ENCODE data around the gene C9orf50.
"Not testable (repeated sequence)": the region's sequence is repeated elsewhere in the genome, so short reads cannot be mapped to it uniquely, and the experiment has no call there.

C9orf50 gene

DNA sequence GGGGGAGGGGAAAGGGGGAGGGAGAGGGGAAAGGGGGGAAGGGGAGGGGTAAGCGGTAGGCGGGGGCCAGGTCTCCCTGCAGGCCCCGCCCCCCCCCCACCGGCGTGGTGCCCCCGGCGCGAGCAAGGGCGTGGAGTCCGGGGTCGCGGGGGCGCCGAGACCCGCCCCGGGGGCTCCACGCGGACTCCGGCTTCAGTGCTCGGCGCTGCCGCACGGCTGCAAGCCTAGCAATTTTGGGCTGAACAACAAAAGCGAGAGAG, 10.8 kb downstream of the C9orf50 start:
- no peak for DNase-seq

DNA sequence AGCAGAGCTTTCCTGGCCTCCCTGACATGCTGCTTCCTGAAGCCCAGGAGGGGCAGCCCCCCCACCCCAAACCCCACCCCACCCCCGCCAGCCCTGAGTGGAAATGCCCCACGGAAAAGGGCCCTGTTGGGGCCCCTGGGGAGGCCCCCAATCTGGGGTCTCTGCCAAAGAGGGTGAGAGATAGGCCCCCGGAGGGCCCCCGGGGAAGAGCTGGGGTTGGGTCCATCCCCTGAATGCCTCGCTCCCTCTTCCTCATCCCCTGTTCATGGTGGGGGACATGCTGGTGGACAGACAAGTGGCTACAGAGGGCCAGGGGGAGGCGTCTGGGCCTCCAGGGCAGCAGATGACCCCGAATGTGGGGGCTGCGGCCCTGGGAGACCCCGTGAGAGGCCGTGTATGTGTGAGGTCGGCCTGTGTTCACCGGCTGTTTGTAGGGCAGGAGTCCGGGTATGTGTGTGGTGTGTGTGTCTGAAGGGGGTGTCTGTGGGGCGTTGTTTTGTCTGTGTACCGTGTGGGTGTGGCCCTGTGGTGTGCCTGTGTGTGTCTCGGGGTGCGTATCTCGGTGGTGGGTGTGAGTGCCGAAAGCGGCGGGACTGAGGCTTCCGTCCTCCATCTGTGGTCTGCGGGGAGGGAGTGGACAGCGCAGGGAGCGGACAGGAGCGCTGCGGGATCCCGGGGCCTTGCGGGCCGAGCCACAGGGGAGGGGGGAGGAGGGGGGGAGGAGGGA, 11.3 kb downstream of the C9orf50 start:
- no peak for DNase-seq

DNA sequence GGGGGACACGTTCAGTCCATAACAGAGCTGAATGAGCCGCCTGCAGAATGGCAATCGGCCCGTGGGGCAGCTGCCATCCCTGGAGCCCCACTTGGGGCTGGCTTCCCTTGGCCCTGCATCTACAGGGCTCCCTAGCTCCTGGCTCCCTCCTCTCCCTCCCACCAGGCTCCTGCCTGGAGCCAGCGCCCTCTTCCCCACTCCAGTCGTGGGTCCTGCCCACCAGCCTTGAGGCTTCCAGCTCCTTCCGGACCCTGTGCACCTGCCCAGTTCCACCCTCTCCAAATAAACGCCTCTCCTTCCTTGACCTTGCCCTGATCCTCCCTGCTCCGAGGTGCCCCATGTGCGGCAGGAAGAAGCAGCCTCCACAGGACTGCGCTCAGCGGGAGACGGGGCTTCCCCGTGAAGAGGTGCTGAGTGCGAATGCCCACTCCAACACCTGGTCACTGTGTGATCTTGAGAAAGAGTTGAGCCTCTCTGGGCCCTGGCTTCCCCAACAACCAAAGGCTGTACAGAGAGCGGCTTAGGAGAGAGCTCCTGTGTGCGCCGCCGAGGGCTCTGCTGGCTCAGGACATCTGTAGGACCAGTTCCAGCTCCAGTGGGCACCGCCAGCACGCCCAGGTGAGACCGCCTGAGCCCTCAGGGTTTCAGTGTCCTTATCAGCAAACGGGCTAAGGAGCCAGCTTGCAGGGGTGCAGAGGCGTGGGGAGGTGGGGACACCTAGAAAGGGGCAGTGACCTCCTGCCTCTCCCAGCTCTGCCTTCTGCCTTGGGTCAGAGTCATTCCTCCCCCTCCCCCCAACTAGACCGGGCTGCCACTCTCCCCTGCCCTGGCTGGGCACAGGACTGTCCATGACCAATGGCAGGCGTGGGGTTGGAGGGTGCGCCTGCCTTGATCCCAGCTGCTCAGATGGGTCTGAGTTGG, 12.1 kb downstream of the C9orf50 start:
- no peak for DNase-seq

DNA sequence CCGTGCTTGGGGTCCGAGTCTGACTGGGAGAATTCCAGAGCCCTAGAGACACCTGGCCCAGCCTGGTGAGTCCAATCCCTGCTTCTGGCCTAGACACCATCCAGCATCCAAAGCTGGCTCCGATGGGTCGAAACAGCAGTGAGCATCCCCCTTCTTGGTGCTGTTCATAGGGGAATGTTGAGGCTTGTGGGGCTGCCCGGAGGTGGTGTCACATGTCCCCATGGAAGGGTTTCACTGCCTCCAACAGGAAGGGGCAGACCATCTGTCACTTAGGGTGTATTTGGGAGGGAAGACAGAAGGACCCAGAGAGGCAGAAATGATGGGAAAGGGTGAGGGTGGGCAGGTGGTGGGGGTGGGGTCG, 13.9 kb downstream of the C9orf50 start:
- no peak for DNase-seq

DNA sequence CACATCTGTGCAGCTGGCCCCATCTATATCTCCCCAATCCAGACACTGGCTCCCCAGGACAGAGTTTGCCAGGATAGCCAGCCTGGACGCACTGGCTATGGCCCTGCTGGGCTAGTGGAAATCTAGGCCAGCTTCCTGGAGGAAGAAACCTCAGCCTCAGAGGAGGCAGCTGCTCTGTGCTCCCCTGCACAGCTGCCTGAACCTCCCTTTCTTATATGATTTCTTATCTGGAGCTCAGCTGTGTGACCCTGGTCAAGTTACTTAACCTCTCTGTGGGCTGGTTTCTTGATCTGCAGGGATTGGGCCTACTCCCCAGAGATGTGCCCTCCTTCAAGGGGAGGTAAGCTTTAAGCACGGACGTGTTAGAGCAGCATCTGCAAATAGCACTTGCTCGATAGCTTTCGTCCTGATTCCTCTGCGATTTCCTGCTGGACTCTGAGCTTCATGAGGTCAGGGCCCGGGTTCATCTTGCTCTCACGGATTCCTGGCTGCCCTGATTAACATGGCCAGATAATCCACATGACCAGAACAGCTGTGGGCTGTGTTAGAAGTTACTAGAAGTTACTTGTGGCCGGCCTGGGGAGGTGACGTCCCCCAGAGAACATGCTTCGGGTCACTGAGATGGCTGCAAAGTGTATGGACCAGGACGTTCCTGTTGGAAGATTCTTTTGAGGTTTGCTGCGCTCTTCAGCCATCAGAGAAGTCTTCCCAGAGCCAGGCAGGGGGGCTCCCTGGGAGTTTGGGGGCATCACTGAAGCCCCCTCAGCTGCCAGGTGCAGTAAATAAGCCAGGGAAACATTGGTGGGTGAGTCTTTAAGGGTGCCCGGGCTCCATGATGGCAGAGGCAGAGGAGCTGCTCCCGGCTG, 14.5 kb downstream of the C9orf50 start:
- DNase-seq, result no peak

DNA sequence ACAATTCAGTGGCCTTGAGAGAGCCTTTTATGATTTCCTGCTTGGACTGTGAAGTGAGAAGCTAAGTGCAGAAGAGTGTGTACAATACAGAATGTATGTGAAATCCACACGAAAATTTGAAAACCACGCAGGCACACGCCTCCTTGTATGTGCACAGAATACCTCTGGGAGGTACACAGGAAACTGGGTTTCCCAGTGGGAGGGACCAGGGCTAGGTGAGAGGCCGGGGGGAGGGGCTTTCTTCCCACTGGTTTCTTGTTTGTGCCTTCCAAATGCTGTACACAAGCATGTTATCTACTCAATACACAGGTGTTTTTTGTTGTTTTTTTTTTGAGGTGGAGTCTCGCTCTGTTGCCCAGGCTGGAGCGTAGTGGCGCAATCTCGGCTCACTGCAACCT, 16.1 kb downstream of the C9orf50 start:
- DNase-seq, result no peak

GRCh38 chr9:129604056-129604765, 16.7 kb downstream of the C9orf50 start:
- no peak for DNase-seq

GRCh38 chr9:129602598-129603415, 18.1 kb downstream of the C9orf50 start:
- DNase-seq, result no peak

GRCh38 chr9:129601082-129601674, 19.7 kb downstream of the C9orf50 start:
- no peak for DNase-seq

GRCh38 chr9:129598089-129598596, 22.8 kb downstream of the C9orf50 start:
- no peak for DNase-seq

DNA sequence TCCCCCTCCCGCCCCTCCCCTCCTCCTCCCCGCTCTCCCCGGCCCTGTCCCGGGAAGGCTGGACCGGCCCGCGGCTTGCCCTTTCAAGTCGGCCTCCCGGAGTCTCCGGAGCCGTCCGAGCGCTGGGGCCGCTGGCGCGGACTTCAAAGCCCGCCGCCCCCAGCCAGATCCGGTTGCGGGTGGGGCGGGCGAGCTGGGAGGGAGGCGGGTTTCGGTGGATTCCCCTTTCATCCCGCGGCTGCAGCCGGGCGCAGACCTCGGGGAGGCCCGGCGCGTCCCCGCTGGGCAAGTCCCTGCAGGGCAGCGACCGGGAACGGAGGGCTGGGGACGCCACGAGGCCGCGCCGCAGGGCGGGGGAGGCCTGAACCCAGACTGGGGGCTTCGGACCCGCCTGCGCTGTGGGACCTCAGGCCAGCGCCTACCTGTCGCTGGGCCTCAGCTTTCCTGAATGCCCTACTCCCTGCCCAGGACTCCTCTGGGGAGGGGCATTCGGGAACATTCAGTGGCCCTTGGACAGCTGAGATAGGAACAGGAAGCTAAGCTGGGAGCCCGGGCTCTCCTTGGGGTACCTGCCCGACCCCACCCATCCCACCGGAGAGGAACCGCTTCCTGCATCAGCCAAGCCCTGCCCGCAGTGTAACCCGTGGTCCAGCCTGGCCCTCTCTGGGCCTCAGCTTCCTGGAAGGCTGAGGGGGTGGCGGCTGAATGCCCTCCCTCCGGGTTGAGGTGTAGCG, 23.4 kb downstream of the C9orf50 start:
- DNase-seq, result peak; percentile 37 to 57

DNA sequence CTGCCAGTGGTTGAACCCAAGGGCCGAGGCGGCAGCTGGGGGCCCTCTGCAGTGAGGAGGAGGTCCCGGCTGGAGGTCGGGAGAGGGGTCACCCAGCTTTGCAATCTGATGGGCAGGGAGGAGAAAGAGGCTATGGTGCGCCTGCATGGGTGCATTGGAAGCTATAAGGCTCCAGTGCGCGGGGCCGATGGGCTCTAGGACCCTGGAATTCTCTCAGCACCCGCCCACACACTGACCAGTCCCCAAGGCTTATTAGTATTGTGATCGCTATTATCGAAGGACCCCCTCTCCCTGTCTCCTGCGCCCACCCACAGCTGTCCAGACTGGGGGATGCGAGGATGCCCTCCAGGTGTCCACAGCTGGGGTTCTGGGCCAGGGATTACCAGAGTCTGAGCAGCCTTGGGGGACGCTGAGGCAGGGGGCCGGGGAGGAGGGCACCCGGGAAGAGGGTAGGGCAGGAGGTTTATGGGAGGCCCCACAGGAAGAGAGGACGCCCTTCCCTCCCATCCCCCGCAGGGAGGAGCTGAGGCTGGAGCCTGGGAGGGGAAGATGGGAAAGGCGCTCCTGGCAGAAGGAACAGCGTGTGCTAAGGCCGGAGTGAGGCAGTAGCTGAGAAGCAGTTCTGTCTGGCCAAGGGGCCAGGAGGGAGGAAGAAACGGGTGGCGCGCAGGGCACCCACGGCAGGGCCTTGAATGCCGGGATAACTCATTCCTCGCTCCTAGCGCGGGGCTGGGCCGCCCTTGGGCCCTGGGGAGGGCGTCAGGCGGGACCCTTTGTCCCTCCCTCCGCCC, 24.2 kb downstream of the C9orf50 start:
- no peak for DNase-seq

- DNase-seq, result peak; percentile 79 to 86
These were observed 24.9 kb downstream of the C9orf50 start for GRCh38 chr9:129595903-129596540.

DNA sequence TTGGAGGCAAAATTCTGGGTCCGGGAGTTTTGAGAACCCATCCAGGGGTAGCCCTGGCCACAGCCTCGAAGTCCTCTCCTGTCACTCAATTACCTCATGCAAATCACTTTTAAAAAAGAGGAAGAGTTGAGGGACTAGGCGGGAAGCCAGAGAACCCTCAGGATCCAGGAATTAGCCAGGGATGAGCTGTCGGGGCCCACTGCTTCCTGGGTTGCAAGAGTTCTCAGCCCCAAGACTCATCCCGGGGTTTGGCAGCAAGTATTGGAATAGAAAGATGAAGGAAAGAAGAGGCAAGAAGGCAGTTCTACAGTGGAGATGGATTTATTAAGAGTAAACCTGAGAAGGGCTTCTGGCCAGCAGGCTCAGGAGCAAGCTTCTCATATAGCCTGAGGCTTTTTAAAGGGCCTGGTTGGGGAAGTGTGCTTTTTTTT, 25.6 kb downstream of the C9orf50 start:
- peak; percentile 34 to 50 for DNase-seq

DNA sequence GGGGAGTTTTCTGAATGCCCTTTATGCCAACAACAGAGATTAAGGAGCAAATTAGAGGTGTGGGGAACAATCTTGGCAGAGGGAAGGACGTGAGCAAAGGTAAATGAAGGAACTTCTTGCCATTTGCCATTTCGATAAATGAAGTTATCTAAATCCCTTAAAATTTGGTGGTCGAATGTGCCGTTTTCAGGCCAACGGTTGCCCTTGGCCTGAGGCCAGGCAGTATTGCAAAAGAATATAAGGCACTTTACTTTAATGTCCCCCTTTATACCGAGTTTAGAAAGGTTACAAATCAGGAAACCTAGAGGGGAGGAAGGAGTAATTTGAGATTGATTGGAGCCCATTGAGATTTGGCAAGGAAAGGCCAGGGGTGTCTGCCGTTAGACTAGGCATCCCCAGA, 26.3 kb downstream of the C9orf50 start:
- no peak for DNase-seq

GRCh38 chr9:129592790-129593189, 28.1 kb downstream of the C9orf50 start:
- not testable (repeated sequence) for DNase-seq

GRCh38 chr9:129591916-129592315, 29.0 kb downstream of the C9orf50 start:
- no peak for DNase-seq

DNA sequence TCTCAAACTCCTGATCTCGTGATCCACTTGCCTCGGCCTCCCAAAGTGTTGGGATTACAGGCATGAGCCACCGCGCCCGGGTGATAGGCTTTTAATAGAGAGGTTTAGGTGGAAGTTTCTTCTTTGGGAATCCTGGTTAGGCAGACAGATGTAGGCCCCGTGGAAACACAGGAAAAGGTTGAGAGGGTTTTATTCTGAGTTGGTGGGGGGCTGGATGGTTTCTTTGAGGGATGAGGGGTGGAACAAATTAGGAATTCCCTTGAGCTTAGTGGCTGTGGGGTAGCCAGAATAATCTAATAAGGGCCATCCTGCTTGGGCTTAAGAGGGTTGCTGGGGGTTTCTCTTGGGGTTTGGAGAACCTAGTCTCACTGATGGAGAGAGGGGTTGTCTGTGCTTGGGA, 30.4 kb downstream of the C9orf50 start:
- DNase-seq, result no peak

Measured in inflammatory macrophage treated with lipopolysaccharide for 1 hour (primary cell).